DMS 273 (cell line): ENCODE results near the gene SNX4.

Experiments
- DNase-seq: peaks from one replicate; lab custom pipeline; 2025; ENCODE audit not compliant: unreplicated experiment; lab: John Stamatoyannopoulos, UW

SNX4 gene

GRCh38 chr3:125462722-125463299, 57.2 kb downstream of the SNX4 start:
- no peak for DNase-seq

GRCh38 chr3:125461896-125462295, 58.1 kb downstream of the SNX4 start:
- DNase-seq = no peak

GRCh38 chr3:125460233-125460632, 59.8 kb downstream of the SNX4 start:
- DNase-seq = no peak

- DNase-seq = no peak
These were observed 76.1 kb downstream of the SNX4 start for GRCh38 chr3:125443923-125444322.

- DNase-seq = no peak
These were observed 77.5 kb downstream of the SNX4 start for GRCh38 chr3:125442506-125442905.

- no peak for DNase-seq
These were observed 79.0 kb downstream of the SNX4 start for GRCh38 chr3:125440970-125441369.

- no peak for DNase-seq
These were observed 79.4 kb downstream of the SNX4 start for GRCh38 chr3:125440559-125440955.

- peak; percentile 76 for DNase-seq
These were observed 82.2 kb downstream of the SNX4 start for GRCh38 chr3:125437631-125438435.

GRCh38 chr3:125436921-125437320, 83.1 kb downstream of the SNX4 start:
- no peak for DNase-seq

- no peak for DNase-seq
These were observed 84.8 kb downstream of the SNX4 start for GRCh38 chr3:125435231-125435630.

GRCh38 chr3:125434582-125435011, 85.4 kb downstream of the SNX4 start:
- no peak for DNase-seq

GRCh38 chr3:125433611-125434041, 86.4 kb downstream of the SNX4 start:
- DNase-seq = no peak

GRCh38 chr3:125433091-125433534, 86.9 kb downstream of the SNX4 start:
- DNase-seq = no peak

GRCh38 chr3:125431912-125432790, 87.9 kb downstream of the SNX4 start:
- DNase-seq = no peak

GRCh38 chr3:125431391-125431790, 88.6 kb downstream of the SNX4 start:
- no peak for DNase-seq

- DNase-seq = peak; percentile 36
These were observed 91.7 kb downstream of the SNX4 start for GRCh38 chr3:125428216-125428830.

- no peak for DNase-seq
These were observed 101.7 kb downstream of the SNX4 start for GRCh38 chr3:125418306-125418705.

GRCh38 chr3:125416235-125416634, 103.8 kb downstream of the SNX4 start:
- DNase-seq = no peak

GRCh38 chr3:125414669-125415068, 105.3 kb downstream of the SNX4 start:
- DNase-seq = no peak

GRCh38 chr3:125410922-125411321, 109.1 kb downstream of the SNX4 start:
- DNase-seq = no peak

GRCh38 chr3:125406070-125406469, 113.9 kb downstream of the SNX4 start:
- no peak for DNase-seq
